GM18505 (cell line): ENCODE results near the gene TRNAU1AP.
"Not testable (repeated sequence)": the region's sequence is repeated elsewhere in the genome, so short reads cannot be mapped to it uniquely, and the experiment has no call there.

Experiments used
- ATAC-seq: cut with Tn5 transposase; IDR thresholded peaks from one replicate; pipeline ENCODE4 v1.9.1; 2021; ENCODE audit not compliant: unreplicated experiment
- POLR2A ChIP-seq: IDR thresholded peaks from 4 replicates; pipeline ENCODE4 v1.6.1; 2011; ENCODE audit warnings: borderline replicate concordance; ENCODE audit not compliant: insufficient read depth, insufficient read length; ENCODE audit errors: extremely low read depth

TRNAU1AP gene

GRCh38 chr1:28516518-28516956, 36.3 kb upstream of the TRNAU1AP start:
- no peak for TF ChIP-seq POLR2A
- ATAC-seq, result no peak

DNA sequence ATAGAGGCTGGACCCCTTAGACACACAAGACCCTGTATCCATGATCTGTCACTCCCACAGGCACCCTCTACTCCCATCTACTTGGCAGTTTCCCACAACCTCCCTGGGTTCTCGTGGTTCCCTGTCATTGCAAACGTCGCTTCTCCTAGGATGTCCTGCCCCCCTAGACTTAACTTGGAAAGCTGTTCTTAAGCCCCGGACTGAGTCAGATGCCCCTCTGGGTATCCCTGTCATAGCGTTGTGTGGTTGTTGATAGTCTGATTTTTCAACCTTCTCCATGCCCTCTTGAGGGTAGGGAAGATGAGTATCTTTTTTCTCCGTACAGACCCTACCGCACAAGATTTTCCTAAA, 35.3 kb upstream of the TRNAU1AP start:
- ATAC-seq, result peak; percentile 3
- TF ChIP-seq POLR2A, result no peak

DNA sequence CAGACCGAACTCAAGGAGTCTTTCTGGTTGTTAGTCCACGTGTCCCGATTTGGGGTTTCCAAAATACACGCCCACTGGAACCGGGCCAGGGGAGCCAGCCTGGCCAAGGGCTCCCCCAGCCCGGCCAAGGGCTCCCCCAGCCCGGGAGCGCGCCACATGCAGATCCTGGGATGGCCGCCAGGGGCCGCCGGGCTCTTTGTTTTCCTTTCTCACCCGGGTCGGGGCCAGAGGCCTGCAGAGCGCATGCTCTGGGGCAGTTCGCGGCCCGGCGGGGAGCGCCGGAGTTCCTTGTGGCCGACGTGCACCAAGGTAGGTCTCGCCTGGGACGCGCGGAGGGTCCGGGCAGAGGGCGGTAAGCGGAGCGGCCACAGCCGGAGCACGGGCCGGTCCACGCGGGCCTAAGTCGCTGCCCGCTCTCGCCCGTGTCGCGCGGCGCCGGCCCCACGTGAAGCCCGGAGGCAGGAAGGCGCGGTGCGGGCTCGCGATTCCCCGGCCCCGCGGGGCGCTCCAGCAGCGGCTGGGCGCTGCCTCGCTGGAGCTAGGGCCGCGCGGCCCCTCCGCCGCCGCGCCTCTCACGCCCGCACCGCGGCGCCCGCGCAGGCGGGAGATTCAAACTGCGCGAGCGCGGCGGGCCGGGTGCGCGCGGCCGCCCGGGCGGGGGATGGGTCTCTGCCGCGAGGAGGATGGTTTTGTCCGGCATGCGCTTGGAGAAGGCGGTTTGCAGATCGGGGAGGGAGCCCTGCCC, 34.7 kb upstream of the TRNAU1AP start:
- peak; percentile 69 for TF ChIP-seq POLR2A
- peak; percentile 66 for ATAC-seq

- TF ChIP-seq POLR2A, result no peak
- ATAC-seq, result peak; percentile 9
These were observed 34.0 kb upstream of the TRNAU1AP start for GRCh38 chr1:28518745-28519341.

GRCh38 chr1:28519946-28520725, 32.7 kb upstream of the TRNAU1AP start:
- no peak for TF ChIP-seq POLR2A
- ATAC-seq, result no peak

GRCh38 chr1:28520796-28521195, 32.1 kb upstream of the TRNAU1AP start:
- not testable (repeated sequence) for ATAC-seq

- no peak for ATAC-seq
- TF ChIP-seq POLR2A, result no peak
These were observed 31.3 kb upstream of the TRNAU1AP start for GRCh38 chr1:28521502-28522164.

GRCh38 chr1:28522537-28522936, 30.3 kb upstream of the TRNAU1AP start:
- not testable (repeated sequence) for ATAC-seq

- ATAC-seq, result not testable (repeated sequence)
These were observed 27.8 kb upstream of the TRNAU1AP start for GRCh38 chr1:28525002-28525642.

DNA sequence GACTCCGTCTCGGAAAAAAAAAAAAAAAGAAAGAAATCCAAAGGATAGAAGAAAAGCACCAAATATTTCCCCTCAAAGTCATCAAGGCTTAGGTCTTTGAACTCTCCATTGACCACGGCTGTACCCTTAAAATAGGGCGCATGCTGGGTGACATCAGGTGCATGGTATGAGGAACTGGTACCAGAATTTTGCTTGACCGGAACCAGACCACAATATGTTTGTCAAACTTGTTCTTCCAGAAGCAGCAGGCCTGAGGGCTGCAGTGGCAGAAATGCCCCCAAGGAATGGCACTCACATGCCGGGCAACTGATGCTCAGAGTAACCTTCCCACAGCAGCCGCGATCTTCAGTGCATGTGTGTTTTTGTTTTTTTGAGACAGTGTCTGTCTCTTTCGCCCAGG, 26.0 kb upstream of the TRNAU1AP start:
- TF ChIP-seq POLR2A, result no peak
- no peak for ATAC-seq

GRCh38 chr1:28530456-28530855, 22.4 kb upstream of the TRNAU1AP start:
- TF ChIP-seq POLR2A, result no peak
- ATAC-seq, result no peak

DNA sequence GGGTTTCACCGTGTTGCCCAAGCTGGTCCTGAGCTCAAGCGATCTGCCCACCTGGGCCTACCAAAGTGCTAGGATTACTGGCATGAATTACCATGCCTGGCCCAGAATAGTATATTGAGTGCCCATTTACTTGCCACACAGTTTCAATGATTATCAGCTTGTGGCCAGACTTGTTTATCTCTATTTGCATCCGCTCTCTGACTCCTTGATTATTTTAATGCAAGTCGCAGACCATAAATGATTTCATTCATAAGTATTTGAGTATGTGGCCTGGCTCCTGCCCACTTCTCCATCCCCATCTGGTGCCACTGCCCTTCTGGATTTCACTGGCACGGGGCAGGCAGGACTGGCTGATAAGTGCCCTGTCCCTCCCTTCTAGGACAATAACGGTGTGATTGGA, 18.2 kb upstream of the TRNAU1AP start:
- no peak for ATAC-seq
- TF ChIP-seq POLR2A, result no peak

GRCh38 chr1:28535180-28535579, 17.7 kb upstream of the TRNAU1AP start:
- no peak for TF ChIP-seq POLR2A

More at GRCh38 chr1:28535180-28535579, 17.7 kb upstream of the TRNAU1AP start:
- no peak for ATAC-seq
